ENCODE measurements around the gene PROSER2.

DNA sequence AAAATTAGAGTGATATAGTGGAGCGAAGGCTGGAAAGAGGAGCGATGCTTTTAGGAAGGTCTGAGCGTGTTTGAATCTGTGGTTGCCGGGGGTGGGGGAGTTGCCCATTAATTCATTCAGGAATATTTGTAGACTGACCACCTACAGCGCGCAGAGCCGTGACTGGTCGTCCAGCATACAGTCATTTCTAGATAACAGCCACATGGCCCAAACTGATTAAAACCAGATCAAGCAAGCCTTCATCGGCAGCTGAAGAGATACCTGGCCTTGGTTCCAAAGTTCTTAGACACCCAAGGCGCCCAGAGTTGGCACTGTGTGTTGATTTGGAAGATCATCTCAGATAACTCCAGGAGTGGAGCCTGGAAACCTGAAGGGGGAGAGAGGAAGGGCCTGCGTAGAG, 1.7 kb downstream of the PROSER2 start:
- no peak for TF ChIP-seq EP300 (IDR thresholded peaks at IDR 0.05)
- TF ChIP-seq, protein P1, sequence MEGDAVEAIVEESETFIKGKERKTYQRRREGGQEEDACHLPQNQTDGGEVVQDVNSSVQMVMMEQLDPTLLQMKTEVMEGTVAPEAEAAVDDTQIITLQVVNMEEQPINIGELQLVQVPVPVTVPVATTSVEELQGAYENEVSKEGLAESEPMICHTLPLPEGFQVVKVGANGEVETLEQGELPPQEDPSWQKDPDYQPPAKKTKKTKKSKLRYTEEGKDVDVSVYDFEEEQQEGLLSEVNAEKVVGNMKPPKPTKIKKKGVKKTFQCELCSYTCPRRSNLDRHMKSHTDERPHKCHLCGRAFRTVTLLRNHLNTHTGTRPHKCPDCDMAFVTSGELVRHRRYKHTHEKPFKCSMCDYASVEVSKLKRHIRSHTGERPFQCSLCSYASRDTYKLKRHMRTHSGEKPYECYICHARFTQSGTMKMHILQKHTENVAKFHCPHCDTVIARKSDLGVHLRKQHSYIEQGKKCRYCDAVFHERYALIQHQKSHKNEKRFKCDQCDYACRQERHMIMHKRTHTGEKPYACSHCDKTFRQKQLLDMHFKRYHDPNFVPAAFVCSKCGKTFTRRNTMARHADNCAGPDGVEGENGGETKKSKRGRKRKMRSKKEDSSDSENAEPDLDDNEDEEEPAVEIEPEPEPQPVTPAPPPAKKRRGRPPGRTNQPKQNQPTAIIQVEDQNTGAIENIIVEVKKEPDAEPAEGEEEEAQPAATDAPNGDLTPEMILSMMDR (IDR thresholded peaks at IDR 0.05): no peak
